HFF-Myc (cell line): Measurements from ENCODE around the gene EFNA2.

Experiments used
- DNase-seq: peaks from one replicate; pipeline ENCODE4 v3.0.0-alpha.2; 2011; ENCODE audit warnings: low read depth; ENCODE audit errors: extremely low read depth
- H3K4me3 ChIP-seq: replicated peaks from 2 replicates; pipeline ENCODE4 v1.5.1; 2011; ENCODE audit warnings: low read depth, mild to moderate bottlenecking, control low read depth, low read length
- TF ChIP-seq, protein P1 (sequence below): IDR thresholded peaks from 2 replicates; pipeline ENCODE4 v1.5.1; 2012; ENCODE audit warnings: mild to moderate bottlenecking, low read depth, low read length, control low read depth; ENCODE audit errors: missing control alignments

Gene EFNA2

DNA sequence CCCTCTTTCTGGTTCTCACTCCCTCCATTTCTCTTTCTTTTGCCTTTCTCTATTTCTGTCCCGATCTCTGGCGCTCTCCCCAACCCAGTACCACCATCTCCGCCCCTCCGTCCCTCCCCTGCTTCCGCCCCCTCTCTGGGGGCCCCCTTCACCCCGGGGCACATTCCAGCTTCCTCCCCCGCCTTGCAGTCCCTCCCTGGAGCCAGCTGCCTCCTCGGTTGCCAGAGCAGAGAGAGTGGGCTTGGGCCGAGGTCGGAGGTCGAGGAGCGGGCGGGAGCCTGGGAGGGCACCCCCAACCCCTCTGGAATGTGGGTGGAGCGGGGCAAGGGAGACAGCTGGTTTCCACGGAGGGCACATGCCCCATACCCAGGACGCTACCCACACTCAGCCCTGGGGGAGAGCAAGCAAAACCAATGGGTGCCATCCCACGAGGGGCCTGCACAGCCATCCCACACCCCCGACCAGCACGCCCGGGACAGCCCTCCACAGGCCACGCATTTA is 23.0 kb upstream of the EFNA2 start:
- TF ChIP-seq, protein P1, sequence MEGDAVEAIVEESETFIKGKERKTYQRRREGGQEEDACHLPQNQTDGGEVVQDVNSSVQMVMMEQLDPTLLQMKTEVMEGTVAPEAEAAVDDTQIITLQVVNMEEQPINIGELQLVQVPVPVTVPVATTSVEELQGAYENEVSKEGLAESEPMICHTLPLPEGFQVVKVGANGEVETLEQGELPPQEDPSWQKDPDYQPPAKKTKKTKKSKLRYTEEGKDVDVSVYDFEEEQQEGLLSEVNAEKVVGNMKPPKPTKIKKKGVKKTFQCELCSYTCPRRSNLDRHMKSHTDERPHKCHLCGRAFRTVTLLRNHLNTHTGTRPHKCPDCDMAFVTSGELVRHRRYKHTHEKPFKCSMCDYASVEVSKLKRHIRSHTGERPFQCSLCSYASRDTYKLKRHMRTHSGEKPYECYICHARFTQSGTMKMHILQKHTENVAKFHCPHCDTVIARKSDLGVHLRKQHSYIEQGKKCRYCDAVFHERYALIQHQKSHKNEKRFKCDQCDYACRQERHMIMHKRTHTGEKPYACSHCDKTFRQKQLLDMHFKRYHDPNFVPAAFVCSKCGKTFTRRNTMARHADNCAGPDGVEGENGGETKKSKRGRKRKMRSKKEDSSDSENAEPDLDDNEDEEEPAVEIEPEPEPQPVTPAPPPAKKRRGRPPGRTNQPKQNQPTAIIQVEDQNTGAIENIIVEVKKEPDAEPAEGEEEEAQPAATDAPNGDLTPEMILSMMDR = no peak
- no peak for DNase-seq
- H3K4me3 ChIP-seq = peak overlapping the region; percentile 70

DNA sequence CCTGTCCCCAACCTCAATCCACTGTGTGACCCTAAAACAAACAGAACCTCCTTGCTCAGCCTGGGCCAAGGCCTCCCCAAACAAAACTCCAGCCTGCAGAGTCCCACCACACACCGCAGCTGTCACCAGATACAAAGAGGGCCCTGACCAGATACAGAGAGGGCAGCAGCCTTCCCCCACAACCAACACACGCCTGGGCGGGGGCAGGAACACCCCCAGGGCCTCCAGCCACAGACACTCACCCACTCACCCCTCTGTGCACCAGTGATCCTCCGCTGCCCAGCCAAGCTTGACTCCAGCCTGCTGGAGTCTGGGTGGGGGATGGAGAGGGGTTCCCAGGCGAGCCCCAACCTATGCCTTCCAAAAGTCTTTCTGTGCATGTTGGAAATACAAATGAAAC is 22.5 kb upstream of the EFNA2 start:
- H3K4me3 ChIP-seq = peak overlapping the region; percentile 70; the same call in 1 of the 2 replicates
- DNase-seq = no peak
- TF ChIP-seq, protein P1 = no peak

DNA sequence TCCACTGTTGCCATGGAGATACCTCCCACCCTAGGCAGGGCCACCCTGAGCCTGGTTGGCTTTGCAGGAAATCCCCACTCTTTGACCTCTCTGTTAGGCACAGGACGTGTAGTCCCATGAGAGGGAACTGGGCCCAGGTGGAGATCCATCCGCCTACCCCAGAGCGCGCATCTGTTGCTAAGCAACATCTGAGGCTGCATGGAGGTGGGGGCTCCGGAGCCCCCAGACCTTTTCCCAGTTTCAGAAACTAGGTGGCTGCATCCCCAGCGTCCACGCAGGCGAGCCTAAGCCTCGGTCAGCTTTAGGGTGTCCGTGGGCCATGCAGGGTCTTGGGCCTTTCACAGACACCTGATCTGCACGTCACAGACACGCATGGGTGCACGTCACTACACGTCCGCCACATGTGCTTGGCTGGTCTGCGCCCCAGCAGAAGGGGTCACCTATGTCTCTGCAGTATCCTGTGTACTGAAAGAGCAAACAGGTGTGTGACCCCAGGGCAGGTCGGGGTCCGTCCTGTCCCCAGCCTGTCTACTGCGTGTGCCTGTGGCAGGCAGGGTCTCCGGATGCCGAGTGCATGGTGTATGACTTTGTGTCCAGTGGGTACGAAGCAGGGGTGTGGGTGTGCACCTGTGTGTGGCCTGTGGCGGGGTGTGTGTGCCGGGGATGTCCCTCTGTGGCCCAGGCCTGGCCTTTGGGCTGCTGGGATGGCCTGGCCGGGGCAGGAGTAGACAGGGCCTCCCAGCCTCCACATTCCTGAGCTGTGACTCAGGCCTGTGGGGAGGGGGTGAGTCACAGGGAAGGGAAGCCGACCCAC is 20.7 kb upstream of the EFNA2 start:
- peak; percentile 51 for DNase-seq

GRCh38 chr19:1265615-1266128 is 20.0 kb upstream of the EFNA2 start:
- H3K4me3 ChIP-seq = peak overlapping the region; percentile 43
- peak; percentile 45 for DNase-seq
- TF ChIP-seq, protein P1 = no peak

More for the DNA sequence above, 20.7 kb upstream of the EFNA2 start:
- TF ChIP-seq, protein P1 = no peak
- H3K4me3 ChIP-seq = no peak overlapping the region

GRCh38 chr19:1266129-1266915 is 19.4 kb upstream of the EFNA2 start:
- DNase-seq = peak; percentile 30
- peak overlapping the region; percentile 43 for H3K4me3 ChIP-seq
- TF ChIP-seq, protein P1 = no peak

- DNase-seq = no peak
- TF ChIP-seq, protein P1 = peak; percentile 75
- H3K4me3 ChIP-seq = peak overlapping the region; percentile 43
These were observed 18.7 kb upstream of the EFNA2 start for GRCh38 chr19:1266916-1267476.
